Upper lobe of left lung (tissue), 6 donors: ENCODE results near the gene CAPN7. TPM values are rescaled to one million over a fixed set of nuclear protein-coding genes. Genes with fewer than 3 reads are reported as not detected.

ENCODE experiments used
- ATAC-seq, 2 donors: fragments of 200-7000 bp; cut with Tn5 transposase; one replicate each; pipeline ENCODE4 v1.9.1; 2022; ENCODE audit warnings: mild to moderate bottlenecking in 2 of 2, moderate library complexity in 2 of 2; ENCODE audit not compliant: low FRiP score in 2 of 2
- DNase-seq, 2 donors: peaks; one replicate each; pipeline ENCODE4 v3.0.0-alpha.2; 2019 to 2020
- H3K27ac ChIP-seq, 4 donors: fragments of 200-600 bp; sonication (generic); one replicate each; pipeline ENCODE4 v1.5.1; 2016 to 2019
- H3K27me3 ChIP-seq, 4 donors: fragments of 200-600 bp; sonication (generic); one replicate each; pipeline ENCODE4 v1.5.1; 2017 to 2019
- H3K36me3 ChIP-seq, 4 donors: fragments of 200-600 bp; sonication (generic); one replicate each; pipeline ENCODE4 v1.5.1; 2016 to 2019
- H3K4me1 ChIP-seq, 4 donors: fragments of 200-600 bp; sonication (generic); one replicate each; pipeline ENCODE4 v1.5.1; 2018 to 2019
- H3K4me3 ChIP-seq, 4 donors: fragments of 200-600 bp; sonication (generic); one replicate each; pipeline ENCODE4 v1.5.1; 2017 to 2019; ENCODE audit warnings: mild to moderate bottlenecking in 2 of 4, moderate library complexity in 1 of 4
- H3K9me3 ChIP-seq, 4 donors: fragments of 200-600 bp; sonication (generic); one replicate each; pipeline ENCODE4 v1.5.1; 2018 to 2019
- EP300 ChIP-seq, 4 donors: sonication (generic); formaldehyde crosslinking; IDR thresholded peaks; one replicate each; pipeline ENCODE4 v1.5.1; 2017; ENCODE audit warnings: antibody characterized with exemption in 4 of 4, control low read depth in 2 of 4
- POLR2A ChIP-seq, 4 donors: fragments of 450-650 bp; IDR thresholded peaks; one replicate each; pipeline ENCODE4 v1.5.1; 2016 to 2017; ENCODE audit warnings: antibody characterized with exemption in 4 of 4, mild to moderate bottlenecking in 2 of 4
- POLR2AphosphoS5 ChIP-seq, 2 donors: sonication (generic); formaldehyde crosslinking; IDR thresholded peaks; one replicate each; pipeline ENCODE4 v1.5.1; 2017; ENCODE audit warnings: antibody characterized with exemption in 2 of 2
- WGBS, 2 donors: methylation state at CpG; one replicate each; pipeline ENCODE4 v1.1.5; 2017 to 2018; 5-methylcytosine and 5-hydroxymethylcytosine counted together
- total RNA-seq, 6 donors: library from RNA; depleted of rRNA in 4 of 6; stranded (reverse); fragments of >200 nt in 4 of 6; gene quantifications; one replicate each; pipeline versions ENCODE4 v1.1.0 to v1.2.1, GENCODE V29; 2016 to 2021
- TF ChIP-seq, protein P1 (sequence below), 6 experiments: fragments of 450-650 bp in 4 of 6; fragments of 200-600 bp in 2 of 6; sonication (generic) in 2 of 6; IDR thresholded peaks; one replicate each; pipeline ENCODE4 v1.5.1; 2016 to 2019; ENCODE audit warnings: antibody characterized with exemption in 6 of 6
- donor health status: DM: no; HTN: no; CAD: no; lungs with moderate emphysema.
- donor health status: DM: no; HTN: yes; CAD: no; lungs with severe emphysema.

The CAPN7 gene
- total RNA-seq, 6 donors from 2014 or later = 42.3 to 119 (median 46.2) TPM

DNA sequence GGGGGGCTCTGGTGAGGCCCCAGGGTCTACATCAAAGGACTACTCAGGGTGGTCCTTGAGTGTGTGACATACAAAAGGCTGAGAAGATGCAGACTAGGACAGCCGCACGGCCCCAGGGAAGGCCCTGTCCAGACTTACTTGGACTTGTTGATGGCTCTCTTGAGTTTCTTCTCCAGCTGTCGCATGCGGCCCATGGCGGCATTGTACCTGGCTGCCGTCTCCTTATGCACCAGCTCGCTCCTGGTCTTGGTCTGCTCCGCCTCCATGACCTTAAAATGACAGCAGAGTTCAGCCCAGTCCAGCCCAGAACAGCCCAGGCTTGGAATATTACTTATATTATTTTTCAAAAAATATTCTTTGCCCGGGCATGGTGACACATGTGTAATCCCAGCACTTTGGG lies 56.0 kb downstream of the CAPN7 start:
- 90 to 98% methylated on average over 9 of the region's 9 CpGs for WGBS, 2 donors
- no peak for ATAC-seq
- H3K4me3 ChIP-seq = no peak overlapping the region
- TF ChIP-seq POLR2A (IDR thresholded peaks at IDR 0.05) (no peak), POLR2AphosphoS5 (IDR thresholded peaks at IDR 0.05) (no peak)
- H3K27ac ChIP-seq = peak overlapping the region in 1 of 4 donors; percentile 40
- no peaks in the 10 kb centered on the region for H3K9me3 ChIP-seq
- H3K36me3 ChIP-seq = peaks cover 7 to 60% (median 42%) of the 10 kb centered on the region in 4 donors
- no peak for DNase-seq
- peaks cover 8 to 27% (median 23%) of the 10 kb centered on the region in 4 donors for H3K4me1 ChIP-seq
- no peaks in the 10 kb centered on the region for H3K27me3 ChIP-seq

DNA sequence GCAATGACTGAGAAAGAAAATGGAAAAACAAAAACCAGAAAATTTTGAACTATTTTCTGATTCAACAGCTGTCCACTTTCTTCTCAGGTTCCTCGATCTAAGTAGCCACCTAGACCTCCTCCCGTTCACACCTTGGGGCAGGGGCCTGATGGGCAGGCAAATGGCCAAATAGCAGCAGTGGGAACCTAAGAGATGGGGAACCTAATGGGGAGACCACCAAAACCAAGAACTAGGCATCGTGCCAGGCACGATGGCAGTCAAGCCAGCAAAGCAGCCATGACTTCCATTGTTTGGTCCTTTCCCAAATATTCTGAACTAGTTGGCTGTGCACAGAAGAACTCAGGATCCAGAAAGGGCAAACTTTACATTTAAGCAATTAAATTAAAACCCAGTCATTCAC lies 57.1 kb downstream of the CAPN7 start:
- peak overlapping the region in 1 of 4 donors; percentile 32 for H3K27ac ChIP-seq

GRCh38 chr3:15263926-15264325 lies 57.9 kb downstream of the CAPN7 start:
- ATAC-seq = no peak
- Histone ChIP-seq H3K4me1 (peaks cover 22 to 41% (median 39%) of the 10 kb centered on the region in 4 donors), H3K27ac (peak overlapping the region in 1 of 4 donors; percentile 45)

More for the DNA sequence above, 57.1 kb downstream of the CAPN7 start:
- Histone ChIP-seq H3K4me1 (peaks cover 14 to 34% (median 31%) of the 10 kb centered on the region in 4 donors), H3K4me3 (no peak overlapping the region), H3K9me3 (no peaks in the 10 kb centered on the region), H3K36me3 (peaks cover 6 to 49% (median 33%) of the 10 kb centered on the region in 4 donors), H3K27me3 (no peaks in the 10 kb centered on the region)
- ATAC-seq = no peak
- WGBS, 2 donors = 80 to 84% methylated on average over 4 of the region's 4 CpGs
- DNase-seq = no peak
- TF ChIP-seq POLR2A (IDR thresholded peaks at IDR 0.05) (no peak), EP300 (IDR thresholded peaks at IDR 0.05) (no peak), POLR2AphosphoS5 (IDR thresholded peaks at IDR 0.05) (no peak)
- TF ChIP-seq, protein P1, sequence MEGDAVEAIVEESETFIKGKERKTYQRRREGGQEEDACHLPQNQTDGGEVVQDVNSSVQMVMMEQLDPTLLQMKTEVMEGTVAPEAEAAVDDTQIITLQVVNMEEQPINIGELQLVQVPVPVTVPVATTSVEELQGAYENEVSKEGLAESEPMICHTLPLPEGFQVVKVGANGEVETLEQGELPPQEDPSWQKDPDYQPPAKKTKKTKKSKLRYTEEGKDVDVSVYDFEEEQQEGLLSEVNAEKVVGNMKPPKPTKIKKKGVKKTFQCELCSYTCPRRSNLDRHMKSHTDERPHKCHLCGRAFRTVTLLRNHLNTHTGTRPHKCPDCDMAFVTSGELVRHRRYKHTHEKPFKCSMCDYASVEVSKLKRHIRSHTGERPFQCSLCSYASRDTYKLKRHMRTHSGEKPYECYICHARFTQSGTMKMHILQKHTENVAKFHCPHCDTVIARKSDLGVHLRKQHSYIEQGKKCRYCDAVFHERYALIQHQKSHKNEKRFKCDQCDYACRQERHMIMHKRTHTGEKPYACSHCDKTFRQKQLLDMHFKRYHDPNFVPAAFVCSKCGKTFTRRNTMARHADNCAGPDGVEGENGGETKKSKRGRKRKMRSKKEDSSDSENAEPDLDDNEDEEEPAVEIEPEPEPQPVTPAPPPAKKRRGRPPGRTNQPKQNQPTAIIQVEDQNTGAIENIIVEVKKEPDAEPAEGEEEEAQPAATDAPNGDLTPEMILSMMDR (IDR thresholded peaks at IDR 0.05) = no peak

DNA sequence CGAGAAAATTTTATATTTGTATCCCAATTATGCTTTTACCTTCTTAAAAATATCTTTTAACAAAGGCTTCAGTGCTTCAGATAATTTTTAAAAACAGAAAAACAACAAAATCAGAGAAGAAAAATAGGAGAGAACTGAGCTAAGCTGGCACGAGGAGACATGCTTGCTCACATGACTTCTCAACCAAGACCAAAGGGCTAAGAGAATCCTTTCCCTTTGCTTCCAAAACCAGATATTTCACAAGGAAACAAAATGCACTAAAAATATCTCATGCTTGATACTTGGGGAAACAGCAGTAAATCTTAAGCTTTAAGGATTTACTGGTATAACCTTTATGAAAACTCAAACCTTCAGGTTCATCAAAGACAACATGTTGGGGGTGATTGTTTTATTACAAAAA lies 58.4 kb downstream of the CAPN7 start:
- H3K9me3 ChIP-seq = no peaks in the 10 kb centered on the region
- no peak for ATAC-seq
- peaks cover 6 to 49% (median 27%) of the 10 kb centered on the region in 4 donors for H3K36me3 ChIP-seq
- peak overlapping the region in 1 of 4 donors; percentile 45 for H3K27ac ChIP-seq
- no peak for TF ChIP-seq POLR2AphosphoS5 (IDR thresholded peaks at IDR 0.05)
- TF ChIP-seq EP300 (IDR thresholded peaks at IDR 0.05) = no peak
- TF ChIP-seq, protein P1 (IDR thresholded peaks at IDR 0.05) = no peak
- TF ChIP-seq POLR2A (IDR thresholded peaks at IDR 0.05) = no peak
- no peak overlapping the region for H3K4me3 ChIP-seq
- no peak for DNase-seq
- no peaks in the 10 kb centered on the region for H3K27me3 ChIP-seq
- WGBS, 2 donors = 67 to 74% methylated on average over 2 of the region's 2 CpGs
- peaks cover 27 to 47% (median 45%) of the 10 kb centered on the region in 4 donors for H3K4me1 ChIP-seq

More at GRCh38 chr3:15263926-15264325, 57.9 kb downstream of the CAPN7 start:
- TF ChIP-seq POLR2A (IDR thresholded peaks at IDR 0.05) (no peak), POLR2AphosphoS5 (IDR thresholded peaks at IDR 0.05) (no peak), EP300 (IDR thresholded peaks at IDR 0.05) (no peak)
- TF ChIP-seq, protein P1 (IDR thresholded peaks at IDR 0.05) = no peak
- DNase-seq = no peak
- peaks cover 6 to 49% (median 30%) of the 10 kb centered on the region in 4 donors for H3K36me3 ChIP-seq
- no peak overlapping the region for H3K4me3 ChIP-seq
- no peaks in the 10 kb centered on the region for H3K27me3 ChIP-seq
- no peaks in the 10 kb centered on the region for H3K9me3 ChIP-seq
- 64 to 67% methylated on average over 2 of the region's 2 CpGs for WGBS, 2 donors

GRCh38 chr3:15265655-15266509 lies 59.8 kb downstream of the CAPN7 start:
- Histone ChIP-seq H3K36me3 (peaks cover 0 to 35% (median 16%) of the 10 kb centered on the region in 4 donors), H3K4me3 (no peak overlapping the region), H3K9me3 (no peaks in the 10 kb centered on the region), H3K27me3 (no peaks in the 10 kb centered on the region), H3K27ac (peak overlapping the region in 3 of 4 donors; percentile 22 to 52 (median 32)), H3K4me1 (peaks cover 36 to 58% (median 57%) of the 10 kb centered on the region in 4 donors)
- ATAC-seq (no peak), DNase-seq (peak in 1 of 2 donors; percentile 16)
- WGBS, 2 donors = 87 to 89% methylated on average over 17 to 19 of the region's 19 CpGs
- TF ChIP-seq, protein P1 (IDR thresholded peaks at IDR 0.05) = no peak
- no peak for TF ChIP-seq EP300 (IDR thresholded peaks at IDR 0.05)
- no peak for TF ChIP-seq POLR2A (IDR thresholded peaks at IDR 0.05)
- TF ChIP-seq POLR2AphosphoS5 (IDR thresholded peaks at IDR 0.05) = no peak
